ENCODE measurements around the gene CLRN3.

DNA sequence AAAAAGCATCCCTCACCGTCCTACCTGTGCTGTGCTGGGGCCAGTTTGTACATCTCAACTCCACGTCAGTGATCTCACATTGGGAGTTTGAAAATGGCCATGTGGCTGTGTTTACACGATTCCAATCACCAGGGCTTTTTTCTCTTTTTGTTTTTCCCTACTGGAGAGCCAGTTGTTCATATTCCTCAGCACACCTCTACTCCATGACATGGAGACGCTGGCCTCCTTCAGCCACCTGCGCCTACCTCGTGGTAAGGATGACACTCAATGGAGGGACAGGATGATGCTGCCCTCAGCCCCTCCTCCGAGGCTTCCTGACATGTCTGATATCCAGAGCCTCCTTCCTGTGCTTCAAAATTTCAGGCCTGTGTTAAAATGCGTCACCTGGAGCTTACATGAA is 10.3 kb downstream of the CLRN3 start:
- TF ChIP-seq ZNF565 (CRISPR knock-in tag; conservative IDR thresholded peaks at IDR 0.05; ENCODE audit: low read depth): no peak
- TF ChIP-seq ISL1 (CRISPR knock-in tag; IDR thresholded peaks at IDR 0.05): no peak
- TF ChIP-seq, protein P1, sequence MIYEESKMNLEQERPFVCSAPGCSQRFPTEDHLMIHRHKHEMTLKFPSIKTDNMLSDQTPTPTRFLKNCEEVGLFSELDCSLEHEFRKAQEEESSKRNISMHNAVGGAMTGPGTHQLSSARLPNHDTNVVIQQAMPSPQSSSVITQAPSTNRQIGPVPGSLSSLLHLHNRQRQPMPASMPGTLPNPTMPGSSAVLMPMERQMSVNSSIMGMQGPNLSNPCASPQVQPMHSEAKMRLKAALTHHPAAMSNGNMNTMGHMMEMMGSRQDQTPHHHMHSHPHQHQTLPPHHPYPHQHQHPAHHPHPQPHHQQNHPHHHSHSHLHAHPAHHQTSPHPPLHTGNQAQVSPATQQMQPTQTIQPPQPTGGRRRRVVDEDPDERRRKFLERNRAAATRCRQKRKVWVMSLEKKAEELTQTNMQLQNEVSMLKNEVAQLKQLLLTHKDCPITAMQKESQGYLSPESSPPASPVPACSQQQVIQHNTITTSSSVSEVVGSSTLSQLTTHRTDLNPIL (CRISPR knock-in tag; IDR thresholded peaks at IDR 0.05; ENCODE audit: low read depth): no peak
- no peak for TF ChIP-seq ZFP30 (CRISPR knock-in tag; IDR thresholded peaks at IDR 0.05)
- TF ChIP-seq, protein P2, sequence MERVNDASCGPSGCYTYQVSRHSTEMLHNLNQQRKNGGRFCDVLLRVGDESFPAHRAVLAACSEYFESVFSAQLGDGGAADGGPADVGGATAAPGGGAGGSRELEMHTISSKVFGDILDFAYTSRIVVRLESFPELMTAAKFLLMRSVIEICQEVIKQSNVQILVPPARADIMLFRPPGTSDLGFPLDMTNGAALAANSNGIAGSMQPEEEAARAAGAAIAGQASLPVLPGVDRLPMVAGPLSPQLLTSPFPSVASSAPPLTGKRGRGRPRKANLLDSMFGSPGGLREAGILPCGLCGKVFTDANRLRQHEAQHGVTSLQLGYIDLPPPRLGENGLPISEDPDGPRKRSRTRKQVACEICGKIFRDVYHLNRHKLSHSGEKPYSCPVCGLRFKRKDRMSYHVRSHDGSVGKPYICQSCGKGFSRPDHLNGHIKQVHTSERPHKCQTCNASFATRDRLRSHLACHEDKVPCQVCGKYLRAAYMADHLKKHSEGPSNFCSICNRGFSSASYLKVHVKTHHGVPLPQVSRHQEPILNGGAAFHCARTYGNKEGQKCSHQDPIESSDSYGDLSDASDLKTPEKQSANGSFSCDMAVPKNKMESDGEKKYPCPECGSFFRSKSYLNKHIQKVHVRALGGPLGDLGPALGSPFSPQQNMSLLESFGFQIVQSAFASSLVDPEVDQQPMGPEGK (CRISPR knock-in tag; IDR thresholded peaks at IDR 0.05; ENCODE audit: borderline replicate concordance): no peak
- TF ChIP-seq GLIS3 (CRISPR knock-in tag; IDR thresholded peaks at IDR 0.05): no peak
- TF ChIP-seq BACH2 (CRISPR knock-in tag; IDR thresholded peaks at IDR 0.05; ENCODE audit: borderline replicate concordance): no peak
- no peak for TF ChIP-seq TOX (CRISPR knock-in tag; IDR thresholded peaks at IDR 0.05; ENCODE audit: borderline replicate concordance)
- no peak for TF ChIP-seq TSHZ2 (CRISPR knock-in tag; IDR thresholded peaks at IDR 0.05)
